BLaER1 treated with 17β-estradiol and CSF1 and Interleukin-3, amounts not matched to agents 10 nM and 100 nM (cell line): Measurements from ENCODE around the gene TLR5.
A peak's percentile ranks its signal among the peaks of the same experiment; 100 is the strongest.
"Not testable (repeated sequence)": the region's sequence is repeated elsewhere in the genome, so short reads cannot be mapped to it uniquely, and the experiment has no call there.

ENCODE experiments used
- H3K27ac ChIP-seq, 11 experiments: shearing (Covaris generic); formaldehyde crosslinking; 2 replicates each; pipeline ENCODE4 v1.8.1; 2022
- H3K27me3 ChIP-seq, 11 experiments: shearing (Covaris generic); formaldehyde crosslinking; 2 replicates each; pipeline ENCODE4 v1.8.1; 2022
- H3K36me3 ChIP-seq, 11 experiments: shearing (Covaris generic); formaldehyde crosslinking; 2 replicates each; pipeline ENCODE4 v1.8.1; 2022
- H3K4me1 ChIP-seq, 10 experiments: shearing (Covaris generic); formaldehyde crosslinking; 2 replicates each; pipeline ENCODE4 v1.8.1; 2022
- H3K4me2 ChIP-seq, 11 experiments: shearing (Covaris generic); formaldehyde crosslinking; 2 replicates each; pipeline ENCODE4 v1.8.1; 2022
- H3K4me3 ChIP-seq, 10 experiments: shearing (Covaris generic); formaldehyde crosslinking; 2 replicates each; pipeline ENCODE4 v1.8.1; 2022
- H3K9ac ChIP-seq, 11 experiments: shearing (Covaris generic); formaldehyde crosslinking; 2 replicates each; pipeline ENCODE4 v1.8.1; 2022
- H3K9me3 ChIP-seq, 11 experiments: shearing (Covaris generic); formaldehyde crosslinking; replicated peaks in 1 of 11; 2 replicates each; pipeline ENCODE4 v1.8.1; 2022
- H4K20me1 ChIP-seq, 11 experiments: shearing (Covaris generic); formaldehyde crosslinking; 2 replicates each; pipeline ENCODE4 v1.8.1; 2022
- Cebpa-rat ChIP-seq, 11 experiments: shearing (Covaris generic); IDR thresholded peaks; 2 replicates each; pipeline ENCODE4 v1.8.1; 2022

The TLR5 gene

DNA sequence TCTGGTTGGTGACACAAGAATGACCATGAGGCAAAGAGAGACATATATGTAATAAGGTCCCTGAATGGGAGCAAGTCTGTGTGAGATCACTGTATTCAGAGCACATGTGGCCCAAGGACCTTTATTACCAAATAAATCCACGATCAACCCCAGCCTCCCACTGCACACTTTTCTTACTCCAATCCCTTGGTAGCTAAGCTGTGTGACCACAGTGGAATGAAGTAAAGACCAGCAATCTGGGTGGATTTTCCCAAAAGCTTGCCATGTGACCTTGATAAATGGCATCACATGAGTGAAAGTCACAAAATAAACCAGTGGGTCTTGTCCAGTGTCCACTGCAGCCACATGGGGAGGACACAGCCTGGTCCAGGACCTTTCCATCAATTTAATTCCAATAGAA is 36.7 kb upstream of the TLR5 start:
- Histone ChIP-seq H3K4me1 (peaks cover 22 to 94% (median 57%) of the 10 kb centered on the region in 10 experiments), H3K4me3 (no peak overlapping the region), H3K27ac (peak overlapping the region in 5 of 11 experiments; percentile 49 to 97 (median 74); a peak in 12 of 22 replicates), H3K36me3 (no peaks in the 10 kb centered on the region), H3K9ac (peak overlapping the region in 1 of 11 experiments; percentile 51; a peak in 1 of 22 replicates), H3K9me3 (no peaks in the 10 kb centered on the region), H3K4me2 (peak overlapping the region; percentile 24 to 93 (median 65); a peak in 21 of 22 replicates), H3K27me3 (no peaks in the 10 kb centered on the region), H4K20me1 (no peaks in the 10 kb centered on the region)
- no peak for TF ChIP-seq Cebpa-rat (IDR thresholded peaks at IDR 0.05)

DNA sequence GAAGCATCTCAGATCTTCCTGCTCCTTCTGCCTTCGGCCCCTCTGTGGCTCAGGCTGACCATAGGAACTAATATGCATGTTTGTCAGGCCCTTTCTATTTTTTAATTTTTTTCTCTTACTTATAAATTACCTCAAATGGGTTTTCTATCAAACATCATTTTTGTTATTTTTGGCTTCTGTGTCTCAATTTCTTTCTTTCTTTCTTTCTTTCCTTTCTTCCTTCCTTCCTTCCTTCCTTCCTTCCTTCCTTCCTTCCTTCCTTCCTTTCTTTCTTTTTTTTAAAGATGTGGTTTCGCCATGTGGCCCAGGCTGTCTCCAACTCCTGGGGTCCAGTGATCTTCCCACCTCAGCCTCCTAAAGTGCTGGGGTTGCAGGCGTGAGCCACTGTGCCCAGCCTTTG is 36.2 kb upstream of the TLR5 start:
- Histone ChIP-seq H3K4me3 (no peak overlapping the region; a peak in 1 of 20 replicates), H3K36me3 (no peaks in the 10 kb centered on the region), H3K27me3 (no peaks in the 10 kb centered on the region), H3K4me2 (peak overlapping the region; percentile 19 to 93 (median 65); a peak in 20 of 22 replicates), H3K9me3 (no peaks in the 10 kb centered on the region), H3K4me1 (peaks cover 22 to 99% (median 57%) of the 10 kb centered on the region in 10 experiments), H3K27ac (peak overlapping the region in 5 of 11 experiments; percentile 16 to 97 (median 74); a peak in 10 of 22 replicates), H4K20me1 (no peaks in the 10 kb centered on the region), H3K9ac (peak overlapping the region in 1 of 11 experiments; percentile 40; a peak in 1 of 22 replicates)
- TF ChIP-seq Cebpa-rat (IDR thresholded peaks at IDR 0.05), result no peak

DNA sequence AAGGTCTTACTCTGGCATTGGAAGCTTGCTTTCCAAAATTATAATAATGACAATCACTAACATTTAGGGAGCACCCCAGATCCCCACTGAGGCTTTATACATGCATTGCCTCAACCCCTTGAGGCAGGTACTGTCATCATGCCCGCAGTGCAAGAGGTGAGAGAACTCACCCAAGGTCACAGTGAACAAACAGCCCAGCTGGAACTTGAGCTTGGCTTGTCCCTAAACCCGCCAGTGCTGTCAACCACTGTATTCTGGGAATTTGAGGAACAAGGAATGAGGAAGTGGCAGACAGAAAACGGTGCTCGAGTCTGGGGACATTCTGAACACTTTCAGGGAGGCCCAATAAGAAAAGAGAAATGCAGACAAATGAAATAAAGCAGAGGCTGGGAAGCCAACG is 34.6 kb upstream of the TLR5 start:
- H3K27ac ChIP-seq, result peak overlapping the region in 5 of 11 experiments; percentile 22 to 97 (median 93); a peak in 10 of 22 replicates
- H3K36me3 ChIP-seq, result no peaks in the 10 kb centered on the region
- H3K27me3 ChIP-seq, result no peaks in the 10 kb centered on the region
- H3K9me3 ChIP-seq, result no peaks in the 10 kb centered on the region
- peak overlapping the region in 6 of 11 experiments; percentile 17 to 93 (median 82); a peak in 12 of 22 replicates for H3K4me2 ChIP-seq
- peak overlapping the region in 3 of 10 experiments; percentile 12 to 29 (median 20); a peak in 2 of 20 replicates for H3K4me3 ChIP-seq
- H3K9ac ChIP-seq, result peak overlapping the region in 3 of 11 experiments; percentile 46 to 86 (median 81); a peak in 5 of 22 replicates
- H4K20me1 ChIP-seq, result no peaks in the 10 kb centered on the region
- no peak for TF ChIP-seq Cebpa-rat (IDR thresholded peaks at IDR 0.05)
- peaks cover 22 to 89% (median 57%) of the 10 kb centered on the region in 10 experiments for H3K4me1 ChIP-seq

DNA sequence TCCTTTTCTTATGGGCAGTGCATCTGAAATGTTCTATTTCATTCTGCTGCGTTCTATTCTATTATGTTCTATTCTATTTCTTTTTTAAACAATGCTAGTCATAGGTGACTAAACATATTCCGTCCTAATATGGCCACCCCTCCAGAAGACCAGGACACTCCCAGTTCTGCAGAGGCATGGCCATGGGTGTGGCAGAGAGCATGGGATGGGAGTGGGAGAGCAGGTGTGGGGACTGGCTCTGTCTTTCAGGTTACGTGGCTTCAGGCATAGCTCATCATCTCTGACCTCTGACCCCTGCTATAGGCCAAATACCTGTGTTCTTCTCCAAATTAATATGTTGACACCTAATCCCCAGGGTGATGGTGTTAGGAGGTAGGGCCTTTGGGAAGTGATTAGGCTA is 33.4 kb upstream of the TLR5 start:
- Histone ChIP-seq H3K4me1 (peaks cover 22 to 76% (median 54%) of the 10 kb centered on the region in 10 experiments), H3K4me2 (peak overlapping the region in 5 of 11 experiments; percentile 4 to 93 (median 84); a peak in 8 of 22 replicates), H3K9ac (peak overlapping the region in 3 of 11 experiments; percentile 79 to 86 (median 81); a peak in 6 of 22 replicates), H3K36me3 (no peaks in the 10 kb centered on the region), H3K27me3 (no peaks in the 10 kb centered on the region), H4K20me1 (no peaks in the 10 kb centered on the region), H3K9me3 (no peaks in the 10 kb centered on the region; a peak in 1 of 22 replicates), H3K4me3 (peak overlapping the region in 2 of 10 experiments; percentile 12 to 29; a peak in 2 of 20 replicates), H3K27ac (peak overlapping the region in 6 of 11 experiments; percentile 47 to 97 (median 88); a peak in 11 of 22 replicates)
- no peak for TF ChIP-seq Cebpa-rat (IDR thresholded peaks at IDR 0.05)

- peak in 8 of 11 experiments; percentile 23 to 97 (median 81); a peak in 12 of 22 replicates for TF ChIP-seq Cebpa-rat (IDR thresholded peaks at IDR 0.05)
- Histone ChIP-seq H3K27me3 (no peaks in the 10 kb centered on the region), H3K4me1 (peaks cover 15 to 68% (median 46%) of the 10 kb centered on the region in 10 experiments), H3K9me3 (no peaks in the 10 kb centered on the region; a peak in 1 of 22 replicates), H4K20me1 (no peaks in the 10 kb centered on the region), H3K27ac (peak overlapping the region in 6 of 11 experiments; percentile 47 to 97 (median 88); a peak in 12 of 22 replicates), H3K36me3 (no peaks in the 10 kb centered on the region), H3K4me2 (peak overlapping the region in 7 of 11 experiments; percentile 36 to 93 (median 80); a peak in 15 of 22 replicates), H3K4me3 (peak overlapping the region in 2 of 10 experiments; percentile 4 to 29; a peak in 2 of 20 replicates), H3K9ac (peak overlapping the region in 5 of 11 experiments; percentile 51 to 86 (median 79); a peak in 9 of 22 replicates)
These were observed 32.6 kb upstream of the TLR5 start for GRCh38 chr1:223175633-223176032.

GRCh38 chr1:223175032-223175431 is 32.0 kb upstream of the TLR5 start:
- Histone ChIP-seq H3K27ac (peak overlapping the region in 6 of 11 experiments; percentile 47 to 97 (median 88); a peak in 12 of 22 replicates), H3K9me3 (no peaks in the 10 kb centered on the region; a peak in 1 of 22 replicates), H3K9ac (peak overlapping the region in 5 of 11 experiments; percentile 51 to 86 (median 79); a peak in 9 of 22 replicates), H3K4me3 (no peak overlapping the region), H3K36me3 (no peaks in the 10 kb centered on the region), H3K4me2 (peak overlapping the region in 6 of 11 experiments; percentile 36 to 93 (median 76); a peak in 11 of 22 replicates), H3K27me3 (no peaks in the 10 kb centered on the region), H4K20me1 (no peaks in the 10 kb centered on the region), H3K4me1 (peaks cover 9 to 62% (median 40%) of the 10 kb centered on the region in 10 experiments; a peak in 19 of 20 replicates)
- no peak for TF ChIP-seq Cebpa-rat (IDR thresholded peaks at IDR 0.05)

GRCh38 chr1:223169458-223169857 is 26.4 kb upstream of the TLR5 start:
- H3K27me3 ChIP-seq, H3K4me3 ChIP-seq, H4K20me1 ChIP-seq, H3K36me3 ChIP-seq, H3K4me2 ChIP-seq, H3K9ac ChIP-seq, H3K9me3 ChIP-seq, H3K4me1 ChIP-seq, H3K27ac ChIP-seq: not testable (repeated sequence)

- Histone ChIP-seq H3K36me3 (no peaks in the 10 kb centered on the region), H3K27ac (no peak overlapping the region), H3K4me3 (no peak overlapping the region), H3K9ac (no peak overlapping the region), H3K9me3 (peaks cover 0 to 4% (median 0%) of the 10 kb centered on the region in 11 experiments; a peak in 1 of 22 replicates), H3K4me1 (peaks cover 0 to 11% (median 0%) of the 10 kb centered on the region in 10 experiments; a peak in 5 of 20 replicates), H3K4me2 (peak overlapping the region in 4 of 11 experiments; percentile 1 to 11 (median 2); a peak in 2 of 22 replicates), H4K20me1 (no peaks in the 10 kb centered on the region), H3K27me3 (no peaks in the 10 kb centered on the region)
- no peak for TF ChIP-seq Cebpa-rat (IDR thresholded peaks at IDR 0.05)
These were observed 18.3 kb upstream of the TLR5 start for GRCh38 chr1:223161321-223161720.

- H3K9ac ChIP-seq, result no peak overlapping the region
- no peak for TF ChIP-seq Cebpa-rat (IDR thresholded peaks at IDR 0.05)
- no peak overlapping the region for H3K27ac ChIP-seq
- no peaks in the 10 kb centered on the region for H3K36me3 ChIP-seq
- no peaks in the 10 kb centered on the region for H3K9me3 ChIP-seq
- no peaks in the 10 kb centered on the region for H3K27me3 ChIP-seq
- H3K4me1 ChIP-seq, result peaks cover 16 to 48% (median 26%) of the 10 kb centered on the region in 10 experiments
- H3K4me2 ChIP-seq, result no peak overlapping the region
- H4K20me1 ChIP-seq, result no peaks in the 10 kb centered on the region
- no peak overlapping the region for H3K4me3 ChIP-seq
These were observed 13.3 kb upstream of the TLR5 start for GRCh38 chr1:223156343-223156742.
